ENCODE results near the gene FAM76A.

GRCh38 chr1:27807385-27807784 lies 81.6 kb downstream of the FAM76A start:
- TF ChIP-seq CTCF (IDR thresholded peaks at IDR 0.05) (no peak), POLR2AphosphoS5 (IDR thresholded peaks at IDR 0.05) (no peak), POLR2A (IDR thresholded peaks at IDR 0.05) (no peak)

All from gastroesophageal sphincter (tissue), 3 donors.